Fibroblast of pulmonary artery (primary cell): ENCODE measurements around the gene ACBD3.

Experiments used
- DNase-seq: peaks from one replicate; pipeline ENCODE4 v3.0.0-alpha.2; 2010; ENCODE audit warnings: low read depth
- H3K4me3 ChIP-seq: replicated peaks from 2 replicates; pipeline ENCODE4 v1.5.1; 2011; ENCODE audit warnings: low read depth, mild to moderate bottlenecking, control low read depth, low read length, moderate library complexity
- CTCF ChIP-seq: IDR thresholded peaks from 2 replicates; pipeline ENCODE4 v1.5.1; 2011; ENCODE audit warnings: mild to moderate bottlenecking, control low read depth, low read length, inconsistent platforms; ENCODE audit errors: missing control alignments

ACBD3 gene

GRCh38 chr1:226117330-226117729, 69.2 kb downstream of the ACBD3 start:
- DNase-seq, result no peak
- no peak overlapping the region for H3K4me3 ChIP-seq
- no peak for TF ChIP-seq CTCF

- DNase-seq, result no peak
- H3K4me3 ChIP-seq, result no peak overlapping the region
- no peak for TF ChIP-seq CTCF
These were observed 69.9 kb downstream of the ACBD3 start for GRCh38 chr1:226116673-226117072.

GRCh38 chr1:226112626-226113025, 73.9 kb downstream of the ACBD3 start:
- no peak overlapping the region for H3K4me3 ChIP-seq
- DNase-seq, result no peak
- TF ChIP-seq CTCF, result no peak

- no peak overlapping the region for H3K4me3 ChIP-seq
- no peak for TF ChIP-seq CTCF
- no peak for DNase-seq
These were observed 74.7 kb downstream of the ACBD3 start for GRCh38 chr1:226111883-226112261.

GRCh38 chr1:226111098-226111882, 75.3 kb downstream of the ACBD3 start:
- H3K4me3 ChIP-seq, result peak overlapping the region; percentile 50
- no peak for TF ChIP-seq CTCF
- no peak for DNase-seq

GRCh38 chr1:226110249-226111097, 76.1 kb downstream of the ACBD3 start:
- TF ChIP-seq CTCF, result no peak
- peak overlapping the region; percentile 50 for H3K4me3 ChIP-seq
- peak; percentile 81 for DNase-seq
